Neutrophil (primary cell): ENCODE data around the gene TMEM54.

Experiments
- H3K27ac ChIP-seq: fragments of 200-600 bp; sonication (generic); 2 replicates; pipeline ENCODE4 v1.5.1; 2016; ENCODE audit warnings: mild to moderate bottlenecking, moderate library complexity
- H3K27me3 ChIP-seq: fragments of 200-600 bp; sonication (generic); 2 replicates; pipeline ENCODE4 v1.6.0; 2016; ENCODE audit warnings: mild to moderate bottlenecking
- H3K36me3 ChIP-seq: fragments of 200-600 bp; sonication (generic); 2 replicates; pipeline ENCODE4 v1.5.1; 2017
- H3K4me1 ChIP-seq, 2 experiments: fragments of 200-600 bp in 1 of 2; sonication (generic) in 1 of 2; 1 replicate in 1 of 2; 2 replicates in 1 of 2; pipeline versions ENCODE4 v1.5.1 to v1.6.1; 2013 to 2016; ENCODE audit warnings: low read depth in 1 of 2, low read length in 1 of 2, mild to moderate bottlenecking in 1 of 2, moderate library complexity in 1 of 2; ENCODE audit not compliant: control insufficient read depth in 1 of 2, insufficient read depth in 1 of 2
- H3K4me3 ChIP-seq, 2 experiments: fragments of 200-600 bp in 1 of 2; sonication (generic) in 1 of 2; 1 replicate in 1 of 2; 2 replicates in 1 of 2; pipeline ENCODE4 v1.5.1; 2013 to 2016; ENCODE audit warnings: low read depth in 1 of 2, low read length in 1 of 2, mild to moderate bottlenecking in 1 of 2, moderate library complexity in 1 of 2
- H3K9me3 ChIP-seq: fragments of 200-600 bp; sonication (generic); 2 replicates; pipeline ENCODE4 v1.5.1; 2016
- CTCF ChIP-seq: fragments of 200-600 bp; sonication (generic); IDR thresholded peaks from 2 replicates; pipeline ENCODE4 v1.5.1; 2016; ENCODE audit warnings: antibody characterized with exemption

The TMEM54 gene

GRCh38 chr1:32897082-32898049, 3.8 kb downstream of the TMEM54 start:
- no peak overlapping the region for H3K27ac ChIP-seq
- peaks cover 100% of the 10 kb centered on the region for H3K27me3 ChIP-seq
- H3K36me3 ChIP-seq: no peaks in the 10 kb centered on the region
- H3K4me3 ChIP-seq: no peak overlapping the region
- H3K9me3 ChIP-seq: no peaks in the 10 kb centered on the region
- TF ChIP-seq CTCF: no peak
- H3K4me1 ChIP-seq: peaks cover 0 to 10% of the 10 kb centered on the region in 2 experiments

GRCh38 chr1:32896451-32896850, 4.7 kb downstream of the TMEM54 start:
- H3K27ac ChIP-seq: no peak overlapping the region
- H3K9me3 ChIP-seq: no peaks in the 10 kb centered on the region
- peaks cover 0 to 10% of the 10 kb centered on the region in 2 experiments for H3K4me1 ChIP-seq
- no peak overlapping the region for H3K4me3 ChIP-seq
- no peaks in the 10 kb centered on the region for H3K36me3 ChIP-seq
- no peak for TF ChIP-seq CTCF
- peaks cover 100% of the 10 kb centered on the region for H3K27me3 ChIP-seq

- Histone ChIP-seq H3K9me3 (no peaks in the 10 kb centered on the region), H3K4me3 (no peak overlapping the region), H3K27ac (no peak overlapping the region), H3K27me3 (peaks cover 100% of the 10 kb centered on the region), H3K4me1 (peaks cover 0 to 10% of the 10 kb centered on the region in 2 experiments), H3K36me3 (no peaks in the 10 kb centered on the region)
- TF ChIP-seq CTCF: no peak
Observed at GRCh38 chr1:32895325-32896215, 5.6 kb downstream of the TMEM54 start.

- H3K27ac ChIP-seq: no peak overlapping the region
- H3K4me1 ChIP-seq: peaks cover 0 to 10% of the 10 kb centered on the region in 2 experiments
- H3K27me3 ChIP-seq: peaks cover 100% of the 10 kb centered on the region
- TF ChIP-seq CTCF: no peak
- no peaks in the 10 kb centered on the region for H3K36me3 ChIP-seq
- H3K9me3 ChIP-seq: no peaks in the 10 kb centered on the region
- no peak overlapping the region for H3K4me3 ChIP-seq
Observed at GRCh38 chr1:32894681-32895080, 6.5 kb downstream of the TMEM54 start.

- no peak for TF ChIP-seq CTCF
- H3K27me3 ChIP-seq: peaks cover 100% of the 10 kb centered on the region
- H3K4me1 ChIP-seq: peaks cover 0 to 10% of the 10 kb centered on the region in 2 experiments
Observed at GRCh38 chr1:32894019-32894600, 7.1 kb downstream of the TMEM54 start.

More at GRCh38 chr1:32894019-32894600, 7.1 kb downstream of the TMEM54 start:
- Histone ChIP-seq H3K27ac (no peak overlapping the region), H3K36me3 (no peaks in the 10 kb centered on the region), H3K9me3 (no peaks in the 10 kb centered on the region), H3K4me3 (no peak overlapping the region)
